Nephron progenitor cell (in vitro differentiated cells): ENCODE data around the gene HLX.

Experiments used
- DNase-seq: peaks from one replicate; pipeline ENCODE4 v3.0.0; 2021
- H3K27ac Mint-ChIP-seq: 2 replicates; pipeline ENCODE4 v1.8.0; 2021; ENCODE audit warnings: mild to moderate bottlenecking, moderate library complexity, mixed read lengths
- H3K27me3 Mint-ChIP-seq: 2 replicates; pipeline ENCODE4 v1.8.0; 2021; ENCODE audit warnings: mild to moderate bottlenecking, low read depth, mixed read lengths; ENCODE audit not compliant: poor library complexity
- H3K36me3 Mint-ChIP-seq: 2 replicates; pipeline ENCODE4 v1.8.0; 2021; ENCODE audit warnings: low read depth, mixed read lengths
- H3K4me1 Mint-ChIP-seq: 2 replicates; pipeline ENCODE4 v1.8.0; 2021; ENCODE audit warnings: mixed read lengths
- H3K4me3 Mint-ChIP-seq: 2 replicates; pipeline ENCODE4 v1.8.0; 2021; ENCODE audit warnings: mild to moderate bottlenecking, moderate library complexity, mixed read lengths
- H3K9me3 Mint-ChIP-seq: 2 replicates; pipeline ENCODE4 v1.8.0; 2021; ENCODE audit warnings: mild to moderate bottlenecking, moderate library complexity, mixed read lengths
- TF ChIP-seq, protein P1 (sequence below): fragments of 200-600 bp; sonication (generic); IDR thresholded peaks from 2 replicates; pipeline ENCODE4 v1.5.0; 2021; ENCODE audit warnings: antibody characterized with exemption

The HLX gene

DNA sequence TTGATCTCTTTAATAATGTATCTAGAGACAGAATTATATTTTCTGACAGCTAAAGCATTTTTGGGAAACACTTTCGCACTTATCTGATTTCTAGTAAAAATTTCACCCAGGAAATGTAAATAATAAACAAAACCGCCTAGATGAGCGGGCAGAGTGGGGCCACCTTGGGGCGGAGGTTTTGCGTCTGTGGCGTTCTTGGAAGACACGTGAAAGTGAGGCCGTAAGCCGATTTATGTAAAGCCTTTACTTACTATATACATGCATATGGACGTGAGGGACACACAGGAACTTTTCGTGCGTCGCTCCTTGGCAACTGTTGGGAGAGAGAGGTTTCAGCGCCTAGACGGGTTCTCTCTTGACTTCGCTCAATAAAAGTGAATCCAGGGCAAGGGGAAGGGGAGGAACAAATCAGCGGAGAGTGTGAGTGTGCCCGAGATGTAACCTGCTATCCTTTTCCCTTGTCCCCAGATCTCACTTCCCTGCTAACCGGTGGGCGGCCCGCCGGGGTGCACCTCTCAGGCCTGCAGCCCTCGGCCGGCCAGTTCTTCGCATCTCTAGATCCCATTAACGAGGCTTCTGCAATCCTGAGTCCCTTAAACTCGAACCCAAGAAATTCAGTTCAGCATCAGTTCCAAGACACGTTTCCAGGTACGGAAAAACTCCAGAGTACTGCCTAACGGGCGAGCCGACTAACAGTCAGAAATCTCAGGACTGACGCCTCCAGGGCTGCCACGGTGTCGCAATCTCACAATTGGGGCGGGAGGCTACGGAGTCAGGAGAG, 1.7 kb downstream of the HLX start:
- H3K4me1 Mint-ChIP-seq = peaks cover 77% of the 10 kb centered on the region
- TF ChIP-seq, protein P1, sequence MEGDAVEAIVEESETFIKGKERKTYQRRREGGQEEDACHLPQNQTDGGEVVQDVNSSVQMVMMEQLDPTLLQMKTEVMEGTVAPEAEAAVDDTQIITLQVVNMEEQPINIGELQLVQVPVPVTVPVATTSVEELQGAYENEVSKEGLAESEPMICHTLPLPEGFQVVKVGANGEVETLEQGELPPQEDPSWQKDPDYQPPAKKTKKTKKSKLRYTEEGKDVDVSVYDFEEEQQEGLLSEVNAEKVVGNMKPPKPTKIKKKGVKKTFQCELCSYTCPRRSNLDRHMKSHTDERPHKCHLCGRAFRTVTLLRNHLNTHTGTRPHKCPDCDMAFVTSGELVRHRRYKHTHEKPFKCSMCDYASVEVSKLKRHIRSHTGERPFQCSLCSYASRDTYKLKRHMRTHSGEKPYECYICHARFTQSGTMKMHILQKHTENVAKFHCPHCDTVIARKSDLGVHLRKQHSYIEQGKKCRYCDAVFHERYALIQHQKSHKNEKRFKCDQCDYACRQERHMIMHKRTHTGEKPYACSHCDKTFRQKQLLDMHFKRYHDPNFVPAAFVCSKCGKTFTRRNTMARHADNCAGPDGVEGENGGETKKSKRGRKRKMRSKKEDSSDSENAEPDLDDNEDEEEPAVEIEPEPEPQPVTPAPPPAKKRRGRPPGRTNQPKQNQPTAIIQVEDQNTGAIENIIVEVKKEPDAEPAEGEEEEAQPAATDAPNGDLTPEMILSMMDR = no peak
- peaks cover 98% of the 10 kb centered on the region for H3K27me3 Mint-ChIP-seq
- peak overlapping the region; percentile 80 for H3K4me3 Mint-ChIP-seq
- no peak overlapping the region for H3K27ac Mint-ChIP-seq
- H3K36me3 Mint-ChIP-seq = peaks cover 5% of the 10 kb centered on the region
- DNase-seq = peak; percentile 40
- H3K9me3 Mint-ChIP-seq = no peaks in the 10 kb centered on the region

DNA sequence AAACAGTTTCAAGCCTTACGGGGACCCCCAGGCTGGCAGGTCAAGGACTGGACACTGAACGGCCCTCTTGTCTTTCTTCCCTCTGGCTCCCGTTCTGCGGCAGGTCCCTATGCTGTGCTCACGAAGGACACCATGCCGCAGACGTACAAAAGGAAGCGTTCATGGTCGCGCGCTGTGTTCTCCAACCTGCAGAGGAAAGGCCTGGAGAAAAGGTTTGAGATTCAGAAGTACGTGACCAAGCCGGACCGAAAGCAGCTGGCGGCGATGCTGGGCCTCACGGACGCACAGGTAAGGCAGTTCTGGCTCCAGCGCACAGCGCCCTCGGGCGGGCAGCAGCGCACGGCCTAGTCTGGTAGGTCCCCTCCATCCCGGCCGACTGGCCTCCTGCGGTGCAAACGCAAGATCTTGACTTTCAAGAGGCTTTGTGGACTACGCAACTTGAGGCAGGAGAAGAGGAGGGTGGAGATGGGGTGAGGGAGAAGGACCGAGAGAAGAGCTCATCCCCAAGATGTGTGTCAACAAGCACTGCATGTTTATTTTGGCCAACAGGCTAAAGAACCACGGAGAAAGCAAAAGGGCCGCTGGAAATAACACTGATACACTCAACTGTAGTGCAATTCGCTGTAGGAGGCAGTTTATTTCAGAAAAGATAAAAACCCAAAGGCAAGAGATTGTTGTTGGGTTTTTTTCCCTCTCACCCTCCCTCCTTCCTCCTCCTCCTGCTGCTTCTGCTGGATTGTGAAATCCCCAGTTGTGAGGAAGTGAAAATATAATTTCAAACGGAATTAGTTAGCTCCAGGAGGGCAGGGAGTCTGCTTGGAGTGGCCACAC, 3.0 kb downstream of the HLX start:
- no peaks in the 10 kb centered on the region for H3K9me3 Mint-ChIP-seq
- DNase-seq = peak; percentile 63
- H3K27ac Mint-ChIP-seq = no peak overlapping the region
- TF ChIP-seq, protein P1 = peak; percentile 42
- peaks cover 98% of the 10 kb centered on the region for H3K27me3 Mint-ChIP-seq
- peak overlapping the region; percentile 80 for H3K4me3 Mint-ChIP-seq
- H3K4me1 Mint-ChIP-seq = peaks cover 70% of the 10 kb centered on the region
- peaks cover 5% of the 10 kb centered on the region for H3K36me3 Mint-ChIP-seq

DNA sequence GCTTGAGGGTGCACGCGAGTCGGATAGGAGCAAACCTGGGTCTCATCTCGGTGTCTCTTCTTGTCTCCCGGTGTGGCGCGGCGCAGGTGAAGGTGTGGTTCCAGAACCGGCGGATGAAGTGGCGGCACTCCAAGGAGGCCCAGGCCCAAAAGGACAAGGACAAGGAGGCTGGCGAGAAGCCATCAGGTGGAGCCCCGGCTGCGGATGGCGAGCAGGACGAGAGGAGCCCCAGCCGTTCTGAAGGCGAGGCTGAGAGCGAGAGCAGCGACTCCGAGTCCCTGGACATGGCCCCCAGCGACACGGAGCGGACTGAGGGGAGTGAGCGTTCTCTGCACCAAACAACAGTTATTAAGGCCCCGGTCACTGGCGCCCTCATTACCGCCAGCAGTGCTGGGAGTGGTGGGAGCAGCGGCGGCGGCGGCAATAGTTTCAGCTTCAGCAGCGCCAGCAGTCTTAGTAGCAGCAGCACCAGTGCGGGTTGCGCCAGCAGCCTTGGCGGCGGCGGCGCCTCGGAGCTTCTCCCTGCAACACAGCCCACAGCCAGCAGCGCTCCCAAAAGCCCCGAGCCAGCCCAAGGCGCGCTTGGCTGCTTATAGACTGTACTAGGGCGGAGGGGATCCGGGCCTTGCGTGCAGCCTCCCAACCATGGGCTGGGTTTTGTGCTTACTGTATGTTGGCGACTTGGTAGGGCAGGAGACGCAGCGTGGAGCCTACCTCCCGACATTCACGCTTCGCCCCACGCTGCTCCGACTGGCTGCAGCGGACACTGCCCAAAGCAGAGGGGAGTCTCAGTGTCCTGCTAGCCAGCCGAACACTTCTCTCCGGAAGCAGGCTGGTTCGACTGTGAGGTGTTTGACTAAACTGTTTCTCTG, 5.1 kb downstream of the HLX start:
- Mint-ChIP-seq H3K4me1 (peaks cover 69% of the 10 kb centered on the region), H3K9me3 (no peaks in the 10 kb centered on the region), H3K27ac (no peak overlapping the region), H3K27me3 (peaks cover 98% of the 10 kb centered on the region), H3K4me3 (peak overlapping the region; percentile 80), H3K36me3 (peaks cover 5% of the 10 kb centered on the region)
- TF ChIP-seq, protein P1 = peak; percentile 22
- peak; percentile 77 for DNase-seq

DNA sequence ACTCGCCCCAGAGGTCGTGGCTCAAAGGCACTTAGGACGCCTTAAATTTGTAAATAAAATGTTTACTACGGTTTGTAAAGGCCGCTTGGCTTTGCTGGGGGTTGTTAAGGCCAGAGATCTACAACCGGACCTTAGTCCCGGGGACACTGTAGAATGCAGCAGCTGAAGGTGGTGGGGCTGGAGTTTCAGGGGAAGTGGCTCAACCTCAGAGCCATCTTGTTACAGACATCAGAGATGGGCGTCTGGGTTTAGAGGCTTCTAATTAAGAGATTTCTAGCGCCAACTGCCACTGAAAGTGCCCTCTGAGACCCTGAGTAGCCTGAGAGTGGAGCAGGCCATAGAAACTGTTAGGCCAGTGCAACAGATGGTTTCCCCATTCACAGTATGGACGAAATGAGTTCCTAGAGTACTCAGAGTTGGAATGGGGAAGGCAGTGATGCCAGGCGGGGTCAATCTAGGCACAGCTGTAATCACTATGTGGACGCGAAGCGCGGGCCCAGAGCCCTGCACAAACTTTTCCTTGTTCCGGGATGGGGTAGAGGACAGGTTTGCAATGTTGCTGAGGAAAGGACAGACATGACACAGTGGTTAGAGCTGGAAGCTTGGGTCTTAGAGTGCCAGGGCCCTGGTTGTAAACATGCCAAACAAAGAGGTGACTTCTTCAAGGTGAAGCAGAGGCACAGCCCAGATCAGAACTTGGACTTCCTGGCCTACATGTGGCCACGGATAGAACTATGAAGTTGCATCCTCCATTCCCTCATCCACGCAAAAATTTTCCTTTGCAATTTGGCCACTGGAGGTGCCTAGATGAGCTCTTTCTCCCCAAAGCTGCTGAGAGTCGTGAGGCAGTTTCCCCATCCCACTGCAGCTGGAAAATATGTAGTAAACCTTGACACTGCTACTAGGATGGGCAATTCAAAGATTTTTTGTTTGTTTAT, 6.0 kb downstream of the HLX start:
- Mint-ChIP-seq H3K36me3 (peaks cover 5% of the 10 kb centered on the region), H3K27me3 (peaks cover 100% of the 10 kb centered on the region), H3K4me3 (peak overlapping the region; percentile 80), H3K9me3 (no peaks in the 10 kb centered on the region), H3K4me1 (peaks cover 66% of the 10 kb centered on the region), H3K27ac (no peak overlapping the region)
- TF ChIP-seq, protein P1 = no peak
- no peak for DNase-seq

DNA sequence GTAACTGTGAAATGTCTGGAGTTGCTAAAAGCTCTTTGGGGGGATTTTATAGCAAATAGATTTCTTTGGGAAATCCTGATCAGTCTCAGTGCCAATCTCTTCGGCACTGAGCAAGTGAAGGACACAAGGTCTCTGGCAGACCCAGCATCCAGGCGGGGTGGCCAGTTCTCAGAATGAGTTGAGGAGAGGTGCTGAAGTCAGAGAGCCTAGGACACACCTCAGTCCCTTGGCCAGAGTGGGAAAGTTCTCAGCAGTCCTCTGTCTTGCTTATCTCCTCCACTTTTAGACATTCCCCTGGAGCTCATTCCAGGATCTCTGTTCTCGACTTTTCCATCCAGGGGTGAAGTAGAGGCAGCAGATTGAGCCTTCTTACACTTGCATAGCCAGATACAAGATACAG, 6.7 kb downstream of the HLX start:
- Mint-ChIP-seq H3K4me1 (peaks cover 64% of the 10 kb centered on the region), H3K9me3 (no peaks in the 10 kb centered on the region), H3K27ac (no peak overlapping the region), H3K36me3 (peaks cover 5% of the 10 kb centered on the region), H3K4me3 (no peak overlapping the region), H3K27me3 (peaks cover 100% of the 10 kb centered on the region)
- DNase-seq = no peak
- TF ChIP-seq, protein P1 = no peak
